HS-27A (cell line): ENCODE data around the gene SV2A.
"Not testable (repeated sequence)": the region's sequence is repeated elsewhere in the genome, so short reads cannot be mapped to it uniquely, and the experiment has no call there.

Experiments used
- DNase-seq: peaks from one replicate; pipeline ENCODE4 v3.0.0-alpha.2; 2012; ENCODE audit warnings: low read depth, missing footprints

Gene SV2A

DNA sequence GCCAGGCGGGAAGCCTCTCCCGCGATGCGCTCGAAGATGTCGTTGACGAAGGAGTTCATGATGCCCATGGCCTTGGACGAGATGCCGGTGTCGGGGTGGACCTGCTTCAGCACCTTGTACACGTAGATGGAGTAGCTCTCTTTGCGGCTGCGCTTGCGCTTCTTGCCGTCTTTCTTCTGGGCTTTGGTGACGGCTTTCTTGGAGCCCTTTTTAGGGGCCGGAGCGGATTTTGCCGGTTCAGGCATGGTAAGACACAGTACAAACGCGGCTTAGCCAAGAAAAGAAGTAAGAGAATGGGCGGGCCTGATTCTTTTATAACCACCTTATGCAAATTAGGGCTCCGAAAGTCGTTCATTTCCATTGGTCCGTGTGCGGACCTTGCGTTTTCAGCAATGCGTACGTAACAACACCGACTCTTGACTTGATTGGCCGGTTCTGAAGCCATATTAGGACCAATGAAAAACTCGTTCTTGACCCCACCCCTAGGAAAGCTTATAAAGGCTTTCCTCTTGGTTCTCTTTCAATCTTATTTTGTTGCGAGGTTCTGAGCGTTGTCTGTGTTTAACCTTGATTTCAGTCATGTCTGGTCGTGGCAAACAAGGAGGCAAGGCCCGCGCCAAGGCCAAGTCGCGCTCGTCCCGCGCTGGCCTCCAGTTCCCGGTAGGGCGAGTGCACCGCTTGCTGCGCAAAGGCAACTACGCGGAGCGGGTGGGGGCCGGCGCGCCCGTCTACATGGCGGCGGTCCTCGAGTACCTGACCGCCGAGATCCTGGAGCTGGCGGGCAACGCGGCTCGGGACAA is 31.0 kb downstream of the SV2A start:
- peak; percentile 96 for DNase-seq

DNA sequence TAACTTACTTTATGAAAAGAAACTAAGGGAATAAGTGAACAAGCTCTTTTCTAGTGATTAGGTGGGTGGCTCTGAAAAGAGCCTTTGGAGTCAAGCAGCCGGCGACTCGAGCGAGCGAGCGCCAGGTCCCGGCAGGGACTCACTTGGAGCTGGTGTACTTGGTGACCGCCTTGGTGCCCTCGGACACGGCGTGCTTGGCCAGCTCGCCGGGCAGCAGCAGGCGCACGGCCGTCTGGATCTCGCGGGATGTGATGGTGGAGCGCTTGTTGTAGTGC is 31.6 kb downstream of the SV2A start:
- not testable (repeated sequence) for DNase-seq

DNA sequence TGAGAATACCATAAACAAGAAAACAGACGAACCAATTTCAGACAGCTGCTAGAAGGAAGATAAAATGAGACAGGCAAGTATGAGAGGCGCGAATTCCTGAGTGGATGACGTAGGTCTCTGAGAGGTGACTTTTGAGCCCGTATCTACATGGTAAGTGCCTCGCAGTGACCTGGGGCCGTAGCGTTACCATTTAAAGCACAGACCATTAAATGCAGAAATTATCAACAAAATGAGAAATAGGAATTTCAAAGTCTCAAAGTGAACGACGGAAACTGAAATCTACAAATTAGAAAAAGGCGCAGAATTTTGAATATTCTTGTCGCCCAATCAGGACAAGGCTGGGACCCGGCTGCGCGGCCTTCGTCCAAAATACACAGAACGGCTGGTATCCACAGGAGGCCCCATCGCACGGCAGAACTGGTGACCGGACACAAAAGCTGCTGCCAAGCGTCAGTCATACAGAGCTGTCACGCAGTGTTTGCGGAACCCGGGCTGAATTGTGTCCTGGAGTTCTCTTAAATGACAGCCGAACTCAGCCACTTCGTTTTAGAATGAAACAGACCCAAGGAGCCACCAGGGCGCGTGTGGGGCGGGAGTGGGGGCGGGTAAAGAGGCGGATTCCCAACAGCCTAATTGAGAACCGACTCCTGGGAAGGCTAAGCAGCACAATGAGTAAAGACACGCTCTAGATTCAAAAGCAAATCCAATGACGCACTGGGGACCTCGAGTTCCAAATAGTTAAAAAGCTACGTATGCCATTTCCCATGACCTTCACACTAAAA is 32.1 kb downstream of the SV2A start:
- DNase-seq: peak; percentile 68

- no peak for DNase-seq
Observed at GRCh38 chr1:149884433-149885338, 33.0 kb downstream of the SV2A start.

DNA sequence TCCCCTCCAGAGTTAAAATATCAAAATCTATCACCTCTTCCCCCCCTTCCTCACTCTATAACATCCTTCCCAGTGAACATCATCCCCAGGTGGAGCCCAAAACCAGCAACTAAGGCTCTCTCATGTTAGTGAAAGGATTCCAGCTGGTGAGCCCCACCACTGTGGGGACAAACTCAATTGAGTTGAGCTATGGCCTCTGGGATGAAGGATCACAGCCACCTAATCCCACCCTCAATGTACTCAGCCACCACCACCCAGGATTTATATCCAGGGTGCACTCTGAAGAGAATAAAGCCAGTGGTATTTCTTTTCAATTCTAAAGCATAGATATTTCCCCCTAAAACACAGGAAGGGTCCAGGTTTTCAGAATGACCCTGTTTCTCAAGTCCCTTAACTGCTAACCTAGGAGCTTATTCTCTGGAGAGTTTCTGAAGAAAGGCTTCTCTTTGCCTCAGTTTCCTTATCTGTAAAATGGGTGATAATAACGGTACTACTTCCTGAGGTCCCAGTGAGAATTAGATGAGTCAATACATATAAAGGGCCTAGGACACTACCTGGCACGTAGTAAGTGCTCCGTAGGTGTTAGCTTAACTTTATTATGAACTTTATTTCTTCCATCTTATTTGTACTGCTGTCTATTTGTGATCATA is 33.9 kb downstream of the SV2A start:
- no peak for DNase-seq

- no peak for DNase-seq
Observed at GRCh38 chr1:149881876-149882275, 35.8 kb downstream of the SV2A start.

DNA sequence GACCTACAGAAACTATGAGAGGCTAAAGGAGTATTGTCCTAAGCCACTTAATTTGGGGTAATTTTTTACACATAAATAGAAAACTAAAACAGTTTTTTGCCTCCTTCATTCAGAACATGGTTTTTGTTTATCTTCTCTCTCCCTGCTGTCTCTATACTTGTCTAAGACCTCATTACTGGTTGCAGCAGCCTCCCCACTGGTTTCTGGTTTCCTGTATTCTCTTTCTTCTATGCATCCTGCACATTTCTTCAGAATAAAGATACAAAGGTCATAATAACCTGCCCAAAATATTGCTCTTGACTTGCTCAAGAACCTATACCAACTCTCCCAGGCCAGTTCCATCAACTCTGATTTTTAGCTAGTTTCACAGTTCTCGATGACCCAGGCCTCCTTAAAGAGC is 38.1 kb downstream of the SV2A start:
- DNase-seq: no peak

DNA sequence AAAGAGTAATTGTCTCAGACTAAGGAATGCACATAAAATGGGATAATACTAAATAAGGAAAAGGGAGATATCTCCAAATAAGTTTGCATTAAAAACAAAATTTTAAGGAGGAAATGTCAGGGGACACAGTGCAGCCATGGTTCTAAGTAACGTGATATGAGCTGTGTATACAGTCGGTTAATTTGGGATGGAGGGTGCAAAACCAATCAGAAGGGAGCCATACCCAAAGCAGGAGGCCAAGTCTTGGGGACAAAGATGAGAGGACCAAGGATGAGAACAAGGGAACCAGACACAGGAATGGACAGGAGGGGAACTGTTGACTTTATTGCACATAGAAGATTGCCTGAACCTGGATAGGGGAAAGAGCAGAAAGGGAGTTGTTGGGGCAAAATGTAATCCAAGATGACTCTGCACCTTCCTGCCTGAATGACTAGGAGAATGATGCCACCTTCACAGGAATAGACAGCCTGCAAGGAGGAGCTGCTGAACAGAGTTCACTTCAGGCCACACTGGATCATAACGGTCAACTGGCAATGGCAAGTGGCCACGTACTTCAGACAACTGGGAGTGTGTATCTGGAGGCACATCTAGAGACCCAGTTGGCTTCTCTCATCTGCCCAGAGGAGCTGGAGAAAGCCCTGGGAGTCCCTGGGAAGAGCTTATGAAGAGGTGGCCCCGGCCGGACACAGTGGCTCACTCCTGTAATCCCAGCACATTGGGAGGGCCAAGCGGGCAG is 40.3 kb downstream of the SV2A start:
- no peak for DNase-seq

- DNase-seq: not testable (repeated sequence)
Observed at GRCh38 chr1:149873060-149873459, 44.6 kb downstream of the SV2A start.

DNA sequence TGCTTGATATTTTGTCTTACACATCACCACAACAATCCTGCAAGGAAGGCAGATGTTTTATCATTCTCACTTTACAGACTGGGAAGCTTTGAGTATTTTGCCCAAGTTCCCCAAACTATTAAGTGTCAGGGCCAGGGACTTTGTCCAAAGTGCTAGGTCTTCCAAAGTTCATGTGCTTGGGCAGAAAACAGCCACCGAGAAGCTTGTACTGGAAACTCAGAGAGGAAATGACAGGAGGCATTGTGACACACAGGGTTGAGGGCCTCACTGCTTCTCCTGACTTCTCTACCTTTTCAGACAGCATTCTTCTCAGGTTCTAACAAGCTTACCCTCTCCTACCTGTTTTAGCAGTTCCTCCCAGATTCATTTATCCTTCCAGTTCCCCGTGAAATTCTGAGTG is 50.8 kb downstream of the SV2A start:
- DNase-seq: not testable (repeated sequence)

GRCh38 chr1:149861497-149862054 is 56.1 kb downstream of the SV2A start:
- DNase-seq: not testable (repeated sequence)

DNA sequence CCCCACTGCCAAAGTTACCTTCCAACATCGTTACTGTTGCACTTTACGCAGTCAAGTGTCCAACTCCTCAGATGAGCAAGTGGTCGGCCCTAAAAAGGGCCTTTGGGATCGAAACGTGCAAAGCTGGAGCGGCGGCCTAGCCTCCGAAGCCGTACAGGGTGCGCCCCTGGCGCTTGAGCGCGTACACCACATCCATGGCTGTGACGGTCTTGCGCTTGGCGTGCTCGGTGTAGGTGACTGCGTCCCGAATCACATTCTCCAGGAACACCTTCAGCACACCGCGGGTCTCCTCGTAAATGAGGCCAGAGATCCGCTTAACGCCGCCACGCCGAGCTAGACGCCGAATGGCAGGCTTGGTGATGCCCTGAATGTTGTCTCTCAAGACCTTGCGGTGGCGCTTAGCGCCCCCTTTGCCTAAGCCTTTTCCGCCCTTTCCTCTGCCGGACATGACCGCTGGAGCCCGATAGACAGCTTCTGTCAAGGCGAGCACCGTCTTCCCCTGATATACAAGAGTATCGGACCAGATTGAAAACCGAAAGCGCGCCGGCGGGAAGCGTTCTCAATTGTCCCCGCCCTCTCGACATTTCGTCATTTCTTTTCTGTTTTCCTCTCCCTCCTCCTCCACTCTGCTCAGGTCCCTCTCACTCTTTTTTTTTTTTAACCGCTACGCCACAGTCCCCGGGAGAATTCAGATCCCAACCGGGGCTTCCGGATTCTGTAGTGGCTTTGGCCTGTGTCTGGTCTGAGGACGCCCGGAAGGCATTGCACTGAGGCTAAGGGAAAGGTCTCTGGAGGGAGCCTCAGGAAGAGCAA is 56.8 kb downstream of the SV2A start:
- DNase-seq: not testable (repeated sequence)

- DNase-seq: not testable (repeated sequence)
Observed at GRCh38 chr1:149860271-149860670, 57.4 kb downstream of the SV2A start.
